ENCODE measurements around the gene NUDT14. TPM values are rescaled to one million over a fixed set of nuclear protein-coding genes. Genes with fewer than 3 reads are reported as not detected.

Gene NUDT14
- total RNA-seq, 1 experiment from 2014 or later: 75.3 TPM

DNA sequence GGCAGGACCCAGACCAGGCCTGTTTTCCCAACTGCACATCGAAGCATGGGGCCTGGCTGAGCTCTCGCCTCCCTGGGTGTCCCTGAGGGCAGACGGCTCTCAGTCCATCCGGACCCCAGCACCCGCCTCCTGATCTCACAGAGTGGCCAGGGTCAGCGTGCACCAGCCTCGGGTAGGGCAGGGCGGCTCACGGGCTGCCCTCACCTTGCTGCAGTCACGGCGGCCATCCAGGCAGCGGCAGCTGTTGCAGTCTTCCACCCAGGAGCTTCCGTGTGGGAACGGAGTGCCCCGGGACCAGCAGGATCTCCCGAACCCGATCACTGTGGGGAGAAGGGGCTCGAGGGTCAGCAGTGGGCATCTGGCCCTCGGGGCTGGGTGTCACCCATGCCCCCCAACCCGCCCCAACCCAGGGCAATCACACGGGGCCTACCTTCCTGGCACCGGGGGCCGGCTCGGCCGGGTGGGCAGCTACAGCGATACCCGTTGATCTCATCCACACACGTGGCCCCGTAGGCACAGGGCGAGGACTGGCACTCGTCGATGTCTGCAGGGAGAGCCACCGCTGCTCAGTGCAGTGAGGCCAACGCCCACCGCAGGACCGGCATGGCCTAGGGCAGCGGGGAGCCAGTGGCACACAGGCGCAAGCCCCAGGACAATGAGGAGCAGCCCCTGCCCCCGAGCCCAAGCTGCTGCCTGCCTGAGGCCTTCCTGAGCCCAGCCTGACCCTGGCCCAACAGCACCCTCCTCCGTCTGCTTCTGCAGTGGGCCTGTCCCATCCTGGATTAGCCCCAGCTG, 34.7 kb downstream of the NUDT14 start:
- Histone ChIP-seq H3K27me3 (ENCODE audit: control insufficient read depth, insufficient read depth, low read length) (no peaks in the 10 kb centered on the region), H3K27ac (ENCODE audit: low read length) (no peak overlapping the region), H3K4me1 (ENCODE audit: control insufficient read depth, insufficient read depth, low read length) (no peaks in the 10 kb centered on the region), H3K36me3 (ENCODE audit: control insufficient read depth, insufficient read depth, low read length) (no peaks in the 10 kb centered on the region), H3K4me3 (ENCODE audit: low read depth in 2 of 2, low read length in 2 of 2) (no peak overlapping the region), H3K9me3 (ENCODE audit: control insufficient read depth, insufficient read depth, low read depth, low read length) (no peaks in the 10 kb centered on the region)
- CTCF ChIA-PET: no interaction called here
- TF ChIP-seq SIN3A (IDR thresholded peaks at IDR 0.05; ENCODE audit: borderline replicate concordance, insufficient read depth, low read depth, low read length) (no peak), POLR2AphosphoS5 (IDR thresholded peaks at IDR 0.05; ENCODE audit: low read depth, low read length) (no peak), TCF7L2 (IDR thresholded peaks at IDR 0.05; ENCODE audit: low read depth, low read length) (no peak)
- TF ChIP-seq, protein P1, sequence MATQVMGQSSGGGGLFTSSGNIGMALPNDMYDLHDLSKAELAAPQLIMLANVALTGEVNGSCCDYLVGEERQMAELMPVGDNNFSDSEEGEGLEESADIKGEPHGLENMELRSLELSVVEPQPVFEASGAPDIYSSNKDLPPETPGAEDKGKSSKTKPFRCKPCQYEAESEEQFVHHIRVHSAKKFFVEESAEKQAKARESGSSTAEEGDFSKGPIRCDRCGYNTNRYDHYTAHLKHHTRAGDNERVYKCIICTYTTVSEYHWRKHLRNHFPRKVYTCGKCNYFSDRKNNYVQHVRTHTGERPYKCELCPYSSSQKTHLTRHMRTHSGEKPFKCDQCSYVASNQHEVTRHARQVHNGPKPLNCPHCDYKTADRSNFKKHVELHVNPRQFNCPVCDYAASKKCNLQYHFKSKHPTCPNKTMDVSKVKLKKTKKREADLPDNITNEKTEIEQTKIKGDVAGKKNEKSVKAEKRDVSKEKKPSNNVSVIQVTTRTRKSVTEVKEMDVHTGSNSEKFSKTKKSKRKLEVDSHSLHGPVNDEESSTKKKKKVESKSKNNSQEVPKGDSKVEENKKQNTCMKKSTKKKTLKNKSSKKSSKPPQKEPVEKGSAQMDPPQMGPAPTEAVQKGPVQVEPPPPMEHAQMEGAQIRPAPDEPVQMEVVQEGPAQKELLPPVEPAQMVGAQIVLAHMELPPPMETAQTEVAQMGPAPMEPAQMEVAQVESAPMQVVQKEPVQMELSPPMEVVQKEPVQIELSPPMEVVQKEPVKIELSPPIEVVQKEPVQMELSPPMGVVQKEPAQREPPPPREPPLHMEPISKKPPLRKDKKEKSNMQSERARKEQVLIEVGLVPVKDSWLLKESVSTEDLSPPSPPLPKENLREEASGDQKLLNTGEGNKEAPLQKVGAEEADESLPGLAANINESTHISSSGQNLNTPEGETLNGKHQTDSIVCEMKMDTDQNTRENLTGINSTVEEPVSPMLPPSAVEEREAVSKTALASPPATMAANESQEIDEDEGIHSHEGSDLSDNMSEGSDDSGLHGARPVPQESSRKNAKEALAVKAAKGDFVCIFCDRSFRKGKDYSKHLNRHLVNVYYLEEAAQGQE (IDR thresholded peaks at IDR 0.05; ENCODE audit: insufficient read depth in 1 of 2, low read depth in 2 of 2, low read length in 1 of 2): no peak
- TF ChIP-seq, protein P2, sequence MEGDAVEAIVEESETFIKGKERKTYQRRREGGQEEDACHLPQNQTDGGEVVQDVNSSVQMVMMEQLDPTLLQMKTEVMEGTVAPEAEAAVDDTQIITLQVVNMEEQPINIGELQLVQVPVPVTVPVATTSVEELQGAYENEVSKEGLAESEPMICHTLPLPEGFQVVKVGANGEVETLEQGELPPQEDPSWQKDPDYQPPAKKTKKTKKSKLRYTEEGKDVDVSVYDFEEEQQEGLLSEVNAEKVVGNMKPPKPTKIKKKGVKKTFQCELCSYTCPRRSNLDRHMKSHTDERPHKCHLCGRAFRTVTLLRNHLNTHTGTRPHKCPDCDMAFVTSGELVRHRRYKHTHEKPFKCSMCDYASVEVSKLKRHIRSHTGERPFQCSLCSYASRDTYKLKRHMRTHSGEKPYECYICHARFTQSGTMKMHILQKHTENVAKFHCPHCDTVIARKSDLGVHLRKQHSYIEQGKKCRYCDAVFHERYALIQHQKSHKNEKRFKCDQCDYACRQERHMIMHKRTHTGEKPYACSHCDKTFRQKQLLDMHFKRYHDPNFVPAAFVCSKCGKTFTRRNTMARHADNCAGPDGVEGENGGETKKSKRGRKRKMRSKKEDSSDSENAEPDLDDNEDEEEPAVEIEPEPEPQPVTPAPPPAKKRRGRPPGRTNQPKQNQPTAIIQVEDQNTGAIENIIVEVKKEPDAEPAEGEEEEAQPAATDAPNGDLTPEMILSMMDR (IDR thresholded peaks at IDR 0.05): no peak
- in situ Hi-C loops (cut with HindIII; ENCODE audit: low pct_unique_long_range_greater_than_20kb, low sequenced_read_pairs) (no loop called here), intact Hi-C loops (cut with micrococcal nuclease; ENCODE audit: unreplicated experiment) (no loop called here)
- POLR2A ChIA-PET: no interaction called here
- no TSS peak for BruUV-seq (replicated peaks)
- ATAC-seq: peak; percentile 31; the same call in 1 of the 2 replicates
- no peak for DNase-seq (ENCODE audit: low read depth, low spot score)

DNA sequence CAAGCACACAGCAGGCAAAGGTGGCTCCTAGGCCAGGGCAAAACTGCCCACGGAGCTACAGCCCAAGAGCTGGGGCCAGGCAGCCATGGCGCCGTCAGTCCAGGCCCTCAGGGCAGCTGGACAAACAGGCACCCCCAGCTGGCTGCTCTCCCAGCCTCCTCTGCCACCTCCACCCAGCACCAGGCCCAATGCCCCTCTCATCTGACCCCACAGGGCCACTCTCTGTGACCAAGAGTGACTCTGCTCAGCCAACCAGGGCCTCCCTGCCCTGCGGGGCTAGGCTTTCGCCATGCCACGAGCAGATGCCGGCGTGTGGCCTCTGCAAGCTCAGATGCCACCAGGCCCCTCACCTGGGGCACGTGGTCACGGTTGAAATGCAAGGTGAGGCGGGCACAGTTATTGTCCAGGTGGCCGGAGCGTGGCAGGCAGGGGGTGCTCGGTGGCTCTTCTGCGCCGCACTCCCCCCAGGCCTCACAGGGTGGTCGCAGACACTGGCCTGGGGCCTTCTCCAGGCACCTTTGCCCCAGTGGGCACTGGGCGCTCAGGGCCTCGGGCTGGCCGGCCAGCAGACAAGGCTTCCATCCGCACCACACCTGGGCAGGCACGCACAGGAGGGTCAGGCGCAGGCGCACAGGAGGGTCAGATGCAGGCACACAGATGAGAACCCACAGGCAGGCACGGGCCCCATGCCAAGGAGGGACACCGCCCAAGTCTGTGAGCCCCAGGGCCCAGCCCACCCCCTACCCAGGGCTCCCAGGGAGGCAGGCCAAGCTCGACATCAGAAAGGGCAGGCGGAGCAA, 35.5 kb downstream of the NUDT14 start:
- in situ Hi-C loops (cut with HindIII; ENCODE audit: low pct_unique_long_range_greater_than_20kb, low sequenced_read_pairs) (no loop called here), intact Hi-C loops (cut with micrococcal nuclease; ENCODE audit: unreplicated experiment) (no loop called here)
- no TSS peak for BruUV-seq (replicated peaks)
- Histone ChIP-seq H3K4me1 (ENCODE audit: control insufficient read depth, insufficient read depth, low read length) (no peaks in the 10 kb centered on the region), H3K27ac (ENCODE audit: low read length) (no peak overlapping the region), H3K27me3 (ENCODE audit: control insufficient read depth, insufficient read depth, low read length) (no peaks in the 10 kb centered on the region), H3K9me3 (ENCODE audit: control insufficient read depth, insufficient read depth, low read depth, low read length) (no peaks in the 10 kb centered on the region), H3K4me3 (ENCODE audit: low read depth in 2 of 2, low read length in 2 of 2) (no peak overlapping the region), H3K36me3 (ENCODE audit: control insufficient read depth, insufficient read depth, low read length) (no peaks in the 10 kb centered on the region)
- DNase-seq (ENCODE audit: low read depth, low spot score): no peak
- ChIA-PET CTCF (no interaction called here), POLR2A (interaction anchor here (0.6 kb wide), 1 partner anchor 483 kb away, joined by 3 read pairs; no protein-coding TSS in a partner anchor)
- no peak for ATAC-seq
- TF ChIP-seq, protein P2 (IDR thresholded peaks at IDR 0.05): no peak
- no peak for TF ChIP-seq POLR2AphosphoS5 (IDR thresholded peaks at IDR 0.05; ENCODE audit: low read depth, low read length)
